LNCaP clone FGC (cell line): Measurements from ENCODE around the gene DDAH2.
A peak's percentile ranks its signal among the peaks of the same experiment; 100 is the strongest.

Source experiments
- DNase-seq: peaks from one replicate; pipeline ENCODE4 v3.0.0-alpha.2; 2011; ENCODE audit warnings: low read depth
- H3K4me3 ChIP-seq: 2 replicates; pipeline ENCODE4 v1.5.1; 2011; ENCODE audit warnings: mild to moderate bottlenecking, low read depth, low read length, control low read depth
- TF ChIP-seq, protein P1 (sequence below): IDR thresholded peaks from 2 replicates; pipeline ENCODE4 v1.5.1; 2012; ENCODE audit warnings: mild to moderate bottlenecking; ENCODE audit not compliant: control insufficient read depth, insufficient read depth; ENCODE audit errors: extremely low read depth

DDAH2 gene

GRCh38 chr6:31680226-31681134 is 48.6 kb downstream of the DDAH2 start, which contains the start of gene LY6G5C:
TSS of gene LY6G5C (minus strand) at chr6:31681067. CDS start at chr6:31680373, 694 bp downstream.
- TF ChIP-seq, protein P1, sequence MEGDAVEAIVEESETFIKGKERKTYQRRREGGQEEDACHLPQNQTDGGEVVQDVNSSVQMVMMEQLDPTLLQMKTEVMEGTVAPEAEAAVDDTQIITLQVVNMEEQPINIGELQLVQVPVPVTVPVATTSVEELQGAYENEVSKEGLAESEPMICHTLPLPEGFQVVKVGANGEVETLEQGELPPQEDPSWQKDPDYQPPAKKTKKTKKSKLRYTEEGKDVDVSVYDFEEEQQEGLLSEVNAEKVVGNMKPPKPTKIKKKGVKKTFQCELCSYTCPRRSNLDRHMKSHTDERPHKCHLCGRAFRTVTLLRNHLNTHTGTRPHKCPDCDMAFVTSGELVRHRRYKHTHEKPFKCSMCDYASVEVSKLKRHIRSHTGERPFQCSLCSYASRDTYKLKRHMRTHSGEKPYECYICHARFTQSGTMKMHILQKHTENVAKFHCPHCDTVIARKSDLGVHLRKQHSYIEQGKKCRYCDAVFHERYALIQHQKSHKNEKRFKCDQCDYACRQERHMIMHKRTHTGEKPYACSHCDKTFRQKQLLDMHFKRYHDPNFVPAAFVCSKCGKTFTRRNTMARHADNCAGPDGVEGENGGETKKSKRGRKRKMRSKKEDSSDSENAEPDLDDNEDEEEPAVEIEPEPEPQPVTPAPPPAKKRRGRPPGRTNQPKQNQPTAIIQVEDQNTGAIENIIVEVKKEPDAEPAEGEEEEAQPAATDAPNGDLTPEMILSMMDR = peak; percentile 91
- no peak within 1 kb of the TSS for H3K4me3 ChIP-seq
- DNase-seq = no peak

GRCh38 chr6:31677955-31678354 is 51.1 kb downstream of the DDAH2 start:
- TF ChIP-seq, protein P1 = no peak
- H3K4me3 ChIP-seq = no peak overlapping the region
- DNase-seq = no peak
